ENCODE results near the gene MTG2. TPM values are rescaled to one million over a fixed set of nuclear protein-coding genes. Genes with fewer than 3 reads are reported as not detected.

MTG2 gene
- total and polyA plus RNA-seq, 2 of the 8 experiments (the other 6 are each of a cell fraction or from before 2014, with no cell fraction given) = 14.4 to 22.8 TPM

DNA sequence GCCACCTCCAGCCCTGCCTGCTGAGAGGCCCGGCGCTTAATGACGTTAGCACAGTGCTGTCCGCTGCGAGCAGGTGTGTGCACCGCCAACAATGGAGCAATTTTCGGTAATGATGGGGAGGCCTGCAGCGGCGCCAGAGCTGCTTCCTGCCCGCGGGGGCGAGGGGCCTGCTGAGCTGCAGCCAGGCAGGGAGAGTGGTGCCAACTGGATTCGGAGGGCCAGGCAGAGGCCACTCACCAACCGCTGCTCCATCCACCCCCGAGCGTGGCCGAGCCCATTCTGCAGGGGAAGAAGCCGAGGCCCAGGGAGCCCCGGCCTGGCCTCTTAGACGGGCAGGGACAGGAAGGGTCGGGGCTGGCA is 27.6 kb downstream of the MTG2 start:
- no peak overlapping the region for H2AFZ ChIP-seq (ENCODE audit: low read length)
- no peaks in the 10 kb centered on the region for H3K9me3 ChIP-seq (ENCODE audit: insufficient read depth in 2 of 2, low read depth in 1 of 2, low read length in 1 of 2)
- H2BK15ac ChIP-seq (ENCODE audit: low read length) = no peak overlapping the region
- no peaks in the 10 kb centered on the region; a peak in 2 of 7 replicates for H3K27me3 ChIP-seq (replicated peaks in 1 of 4; ENCODE audit: control insufficient read depth in 3 of 4, extremely low read depth in 1 of 4, insufficient read depth in 3 of 4, low read length in 3 of 4)
- H3K14ac ChIP-seq (ENCODE audit: insufficient read length) = no peak overlapping the region
- H3K4me3 ChIP-seq (ENCODE audit: extremely low read depth in 1 of 4, insufficient read depth in 2 of 4, low read depth in 3 of 4, low read length in 4 of 4) = no peak overlapping the region
- CTCF ChIA-PET (ENCODE audit: partially characterized antibody) = interaction anchor here (1.0 to 2.5 kb wide), 5 partner anchors 8 to 200 kb away, joined by 3 to 9 read pairs (median 5); no protein-coding TSS in a partner anchor
- no peak overlapping the region for H4K5ac ChIP-seq (ENCODE audit: insufficient read length, low read depth, low read length)
- no peak overlapping the region for H3K27ac ChIP-seq (ENCODE audit: low read depth, low read length)
- H4K91ac ChIP-seq (replicated peaks; ENCODE audit: insufficient read length, low read length) = no peak overlapping the region
- H3K4me1 ChIP-seq (replicated peaks in 1 of 4; ENCODE audit: control insufficient read depth in 3 of 4, insufficient read depth in 4 of 4, low read length in 3 of 4) = peaks cover 0 to 3% (median 0%) of the 10 kb centered on the region in 4 experiments; a peak in 1 of 7 replicates
- H3K79me1 ChIP-seq (ENCODE audit: low read depth, low read length) = no peaks in the 10 kb centered on the region
- H3K79me2 ChIP-seq (ENCODE audit: control insufficient read depth in 1 of 2, insufficient read depth in 2 of 2, low read length in 2 of 2) = no peaks in the 10 kb centered on the region
- H3K18ac ChIP-seq (ENCODE audit: extremely low read depth, low read length) = no peak overlapping the region
- H2BK120ac ChIP-seq (replicated peaks; ENCODE audit: low read depth, low read length) = no peak overlapping the region
- POLR2A ChIA-PET (ENCODE audit: partially characterized antibody) = interaction anchor here (1.0 kb wide), 1 partner anchor 47 kb away, joined by 3 read pairs; no protein-coding TSS in a partner anchor
- H3K23me2 ChIP-seq (ENCODE audit: low read depth, low read length) = no peaks in the 10 kb centered on the region
- peaks cover 0 to 2% of the 10 kb centered on the region in 2 experiments for H4K20me1 ChIP-seq (replicated peaks in 1 of 2; ENCODE audit: control insufficient read depth in 1 of 2, insufficient read depth in 2 of 2, low read length in 2 of 2)
- no peak overlapping the region for H3K9ac ChIP-seq (replicated peaks in 1 of 4; ENCODE audit: extremely low read depth in 1 of 4, low read depth in 3 of 4, low read length in 3 of 4)
- no peak overlapping the region for H3K4ac ChIP-seq (replicated peaks; ENCODE audit: insufficient read length, low read depth, low read length)
- no peak overlapping the region for H2BK12ac ChIP-seq (ENCODE audit: low read depth, low read length)
- WGBS, 2 experiments (ENCODE audit: extremely low coverage in 1 of 2, insufficient coverage in 1 of 2, insufficient read length in 1 of 2, insufficient replicate concordance in 2 of 2, low coverage in 1 of 2, low lambda C conversion rate in 2 of 2, missing lambda C conversion rate in 1 of 2) = 92% methylated on average over 21 of the region's 21 CpGs; no CpG with 5 or more reads in 1 of the 2 experiments
- H2BK20ac ChIP-seq (ENCODE audit: low read length) = no peak overlapping the region
- no peak overlapping the region for H2BK5ac ChIP-seq (ENCODE audit: low read depth, low read length)
- no peak for DNase-seq (ENCODE audit: low read depth in 1 of 2, low spot score in 2 of 2)
- no peak for FAIRE-seq
- H3K36me3 ChIP-seq (ENCODE audit: control insufficient read depth in 2 of 4, insufficient read depth in 4 of 4, low read length in 3 of 4) = no peaks in the 10 kb centered on the region
- no peak overlapping the region for H3K56ac ChIP-seq (replicated peaks; ENCODE audit: insufficient read length, low read depth, low read length)
- no peak overlapping the region for H3K4me2 ChIP-seq (ENCODE audit: insufficient read depth in 1 of 2, low read depth in 2 of 2, low read length in 2 of 2)
- no peak overlapping the region for H3K23ac ChIP-seq (ENCODE audit: insufficient read length)
- H2AK5ac ChIP-seq (ENCODE audit: low read depth, low read length) = no peak overlapping the region
- H4K8ac ChIP-seq (ENCODE audit: extremely low read depth, insufficient read depth, low read length) = peak overlapping the region; percentile 31; the same call in 1 of the 2 replicates
- TF ChIP-seq SRF (IDR thresholded peaks at IDR 0.05; ENCODE audit: low read depth, low read length) (no peak), GABPA (IDR thresholded peaks at IDR 0.05; ENCODE audit: borderline replicate concordance, insufficient read depth, low read length) (no peak), TCF12 (IDR thresholded peaks at IDR 0.05; ENCODE audit: low read depth, low read length) (no peak), KDM4A (IDR thresholded peaks at IDR 0.05; ENCODE audit: low read depth, low read length, severe bottlenecking) (no peak), POLR2AphosphoS5 (IDR thresholded peaks at IDR 0.05; ENCODE audit: low read depth, low read length) (no peak), GTF2F1 (IDR thresholded peaks at IDR 0.05; ENCODE audit: borderline replicate concordance, low read depth, low read length) (no peak), SIRT6 (IDR thresholded peaks at IDR 0.05; ENCODE audit: low read length) (no peak), POU5F1 (IDR thresholded peaks at IDR 0.05; ENCODE audit: low read depth, low read length) (no peak), HDAC6 (IDR thresholded peaks at IDR 0.05; ENCODE audit: low read depth, low read length) (no peak)
- TF ChIP-seq, protein P1, sequence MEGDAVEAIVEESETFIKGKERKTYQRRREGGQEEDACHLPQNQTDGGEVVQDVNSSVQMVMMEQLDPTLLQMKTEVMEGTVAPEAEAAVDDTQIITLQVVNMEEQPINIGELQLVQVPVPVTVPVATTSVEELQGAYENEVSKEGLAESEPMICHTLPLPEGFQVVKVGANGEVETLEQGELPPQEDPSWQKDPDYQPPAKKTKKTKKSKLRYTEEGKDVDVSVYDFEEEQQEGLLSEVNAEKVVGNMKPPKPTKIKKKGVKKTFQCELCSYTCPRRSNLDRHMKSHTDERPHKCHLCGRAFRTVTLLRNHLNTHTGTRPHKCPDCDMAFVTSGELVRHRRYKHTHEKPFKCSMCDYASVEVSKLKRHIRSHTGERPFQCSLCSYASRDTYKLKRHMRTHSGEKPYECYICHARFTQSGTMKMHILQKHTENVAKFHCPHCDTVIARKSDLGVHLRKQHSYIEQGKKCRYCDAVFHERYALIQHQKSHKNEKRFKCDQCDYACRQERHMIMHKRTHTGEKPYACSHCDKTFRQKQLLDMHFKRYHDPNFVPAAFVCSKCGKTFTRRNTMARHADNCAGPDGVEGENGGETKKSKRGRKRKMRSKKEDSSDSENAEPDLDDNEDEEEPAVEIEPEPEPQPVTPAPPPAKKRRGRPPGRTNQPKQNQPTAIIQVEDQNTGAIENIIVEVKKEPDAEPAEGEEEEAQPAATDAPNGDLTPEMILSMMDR (IDR thresholded peaks at IDR 0.05; ENCODE audit: control extremely low read depth in 1 of 3, insufficient read depth in 1 of 3, low read depth in 1 of 3, low read length in 3 of 3) = no peak
- TF ChIP-seq, protein P2, sequence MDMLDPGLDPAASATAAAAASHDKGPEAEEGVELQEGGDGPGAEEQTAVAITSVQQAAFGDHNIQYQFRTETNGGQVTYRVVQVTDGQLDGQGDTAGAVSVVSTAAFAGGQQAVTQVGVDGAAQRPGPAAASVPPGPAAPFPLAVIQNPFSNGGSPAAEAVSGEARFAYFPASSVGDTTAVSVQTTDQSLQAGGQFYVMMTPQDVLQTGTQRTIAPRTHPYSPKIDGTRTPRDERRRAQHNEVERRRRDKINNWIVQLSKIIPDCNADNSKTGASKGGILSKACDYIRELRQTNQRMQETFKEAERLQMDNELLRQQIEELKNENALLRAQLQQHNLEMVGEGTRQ (IDR thresholded peaks at IDR 0.05; ENCODE audit: low read length) = no peak
